Activated CD4-positive, alpha-beta T cell treated with anti-CD3 and anti-CD28 coated beads, Interleukin-2, amount 50 U/mL, for 16 hours (primary cell): Measurements from ENCODE around the gene FSTL3.
"Not testable (repeated sequence)": the region's sequence is repeated elsewhere in the genome, so short reads cannot be mapped to it uniquely, and the experiment has no call there.

Source experiments
- DNase-seq: peaks from one replicate; pipeline ENCODE4 v3.0.0-alpha.2; 2020

Gene FSTL3

GRCh38 chr19:661427-662196 is 14.6 kb upstream of the FSTL3 start:
- DNase-seq = peak; percentile 73

- DNase-seq = peak; percentile 74
These were observed 13.8 kb upstream of the FSTL3 start for GRCh38 chr19:662207-662961.

- peak; percentile 95 for DNase-seq
These were observed 13.1 kb upstream of the FSTL3 start, which contains the start of gene RNF126 for GRCh38 chr19:662962-663681. RNF126 (minus strand) TSS chr19:663214; CDS start chr19:663121, 93 bp downstream.

GRCh38 chr19:663682-664117 is 12.5 kb upstream of the FSTL3 start:
- DNase-seq = no peak

GRCh38 chr19:664913-665443 is 11.2 kb upstream of the FSTL3 start:
- peak; percentile 82 for DNase-seq

- DNase-seq = not testable (repeated sequence)
These were observed 9.1 kb upstream of the FSTL3 start for GRCh38 chr19:666985-667573.

- not testable (repeated sequence) for DNase-seq
These were observed 7.3 kb upstream of the FSTL3 start for GRCh38 chr19:668675-669434.

- DNase-seq = no peak
These were observed 5.5 kb upstream of the FSTL3 start for GRCh38 chr19:670609-671075.

GRCh38 chr19:674282-675151 is 1.7 kb upstream of the FSTL3 start:
- DNase-seq = no peak

- no peak for DNase-seq
These were observed 219 bp upstream of the FSTL3 start for GRCh38 chr19:676007-676338.

- DNase-seq = no peak
These were observed 1.0 kb downstream of the FSTL3 start for GRCh38 chr19:677201-677600.

GRCh38 chr19:677601-678436 is 1.6 kb downstream of the FSTL3 start:
- no peak for DNase-seq

GRCh38 chr19:678791-679388 is 2.7 kb downstream of the FSTL3 start:
- no peak for DNase-seq

GRCh38 chr19:679418-680286 is 3.5 kb downstream of the FSTL3 start:
- DNase-seq = peak; percentile 32

GRCh38 chr19:680287-681028 is 4.3 kb downstream of the FSTL3 start:
- peak; percentile 100 for DNase-seq

- peak; percentile 97 for DNase-seq
These were observed 5.1 kb downstream of the FSTL3 start for GRCh38 chr19:681029-682019.
